Activated naive CD8-positive, alpha-beta T cell treated with anti-CD3 and anti-CD28 coated beads, Interleukin-2, amount 50 U/mL, for 24 hours (primary cell): Measurements from ENCODE around the gene ID1.
"Not testable (repeated sequence)": the region's sequence is repeated elsewhere in the genome, so short reads cannot be mapped to it uniquely, and the experiment has no call there.

ENCODE experiments used
- ATAC-seq: fragments of 150-1000 bp; cut with Tn5 transposase; one replicate; pipeline ENCODE4 v1.10.0; 2021
- DNase-seq: peaks from one replicate; pipeline ENCODE4 v3.0.0; 2021
- H3K27ac Mint-ChIP-seq: one replicate; pipeline ENCODE4 v1.8.0; 2021; ENCODE audit warnings: mild to moderate bottlenecking, mixed read lengths
- H3K27me3 Mint-ChIP-seq: one replicate; pipeline ENCODE4 v1.8.0; 2021; ENCODE audit warnings: mixed read lengths
- H3K36me3 Mint-ChIP-seq: one replicate; pipeline ENCODE4 v1.8.0; 2021; ENCODE audit warnings: low read depth, mixed read lengths
- H3K4me1 Mint-ChIP-seq: one replicate; pipeline ENCODE4 v1.8.0; 2021; ENCODE audit warnings: mixed read lengths
- H3K4me3 Mint-ChIP-seq: one replicate; pipeline ENCODE4 v1.8.0; 2021; ENCODE audit warnings: mild to moderate bottlenecking, moderate library complexity, mixed read lengths
- H3K9me3 Mint-ChIP-seq: one replicate; pipeline ENCODE4 v1.8.0; 2021; ENCODE audit warnings: mixed read lengths

Gene ID1

DNA sequence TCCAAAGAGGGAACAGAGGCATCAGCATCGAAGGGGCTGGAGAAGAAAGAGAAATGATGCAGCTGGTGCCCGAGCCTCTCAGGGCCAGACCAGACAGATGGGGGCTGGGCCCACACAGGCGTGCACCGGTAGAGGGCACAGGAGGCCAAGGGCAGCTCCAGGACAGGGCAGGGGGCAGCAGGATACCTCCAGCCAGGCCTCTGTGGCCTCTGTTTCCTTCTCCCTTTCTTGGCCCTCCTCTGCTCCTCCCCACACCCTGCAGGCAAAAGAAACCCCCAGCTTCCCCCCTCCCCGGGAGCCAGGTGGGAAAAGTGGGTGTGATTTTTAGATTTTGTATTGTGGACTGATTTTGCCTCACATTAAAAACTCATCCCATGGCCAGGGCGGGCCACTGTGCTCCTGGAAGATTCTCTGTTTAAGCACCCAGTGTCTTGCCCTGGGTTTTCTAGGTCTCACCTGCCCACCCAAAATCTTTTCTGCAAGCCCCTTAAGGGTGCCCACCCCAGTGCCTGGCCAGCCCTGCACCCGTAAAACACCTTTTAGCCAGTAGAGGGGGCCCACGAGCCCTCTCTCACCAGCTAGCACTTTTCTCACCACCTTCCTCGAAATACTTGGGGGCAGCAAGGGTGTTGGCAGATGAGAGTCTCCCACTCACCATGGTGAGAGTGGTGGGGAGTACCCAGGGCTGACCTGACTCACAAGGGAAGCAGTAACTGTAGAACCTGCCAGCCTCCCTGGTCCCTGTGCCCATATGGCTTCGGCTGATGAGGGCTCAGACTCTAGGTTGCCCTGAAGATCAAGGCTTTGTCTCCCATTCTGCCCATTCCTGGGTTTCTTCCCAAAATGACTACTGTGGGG, 35.7 kb upstream of the ID1 start:
- Mint-ChIP-seq H3K36me3 (peaks cover 16% of the 10 kb centered on the region), H3K4me3 (no peak overlapping the region), H3K9me3 (no peaks in the 10 kb centered on the region), H3K4me1 (peaks cover 43% of the 10 kb centered on the region), H3K27ac (peak overlapping the region; percentile 46), H3K27me3 (no peaks in the 10 kb centered on the region)
- ATAC-seq (peak; percentile 8), DNase-seq (peak; percentile 78)

DNA sequence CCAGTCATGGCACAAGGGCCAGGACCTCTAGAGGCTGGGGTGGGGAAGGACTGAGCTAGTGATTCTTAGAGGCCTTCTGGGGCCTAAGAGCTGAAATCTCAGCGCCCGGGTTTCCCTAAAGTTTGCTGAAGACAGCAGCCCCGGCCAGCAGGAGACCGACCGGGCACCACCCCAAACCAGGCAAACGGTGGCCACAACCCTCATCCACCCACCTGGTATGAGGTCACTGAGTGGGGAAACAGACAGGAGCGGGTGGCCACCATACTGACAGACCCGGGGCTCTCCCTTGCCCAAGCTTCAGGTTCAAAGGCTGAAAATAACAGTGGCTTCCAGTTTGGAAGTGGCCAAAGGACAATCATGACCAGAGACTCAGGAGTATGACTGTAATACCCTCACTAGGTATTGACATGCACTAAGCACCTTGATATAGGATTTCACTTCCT, 35.0 kb upstream of the ID1 start:
- Mint-ChIP-seq H3K27me3 (no peaks in the 10 kb centered on the region), H3K27ac (no peak overlapping the region), H3K4me1 (peaks cover 43% of the 10 kb centered on the region), H3K36me3 (peaks cover 13% of the 10 kb centered on the region), H3K4me3 (no peak overlapping the region), H3K9me3 (no peaks in the 10 kb centered on the region)
- ATAC-seq (no peak), DNase-seq (no peak)

DNA sequence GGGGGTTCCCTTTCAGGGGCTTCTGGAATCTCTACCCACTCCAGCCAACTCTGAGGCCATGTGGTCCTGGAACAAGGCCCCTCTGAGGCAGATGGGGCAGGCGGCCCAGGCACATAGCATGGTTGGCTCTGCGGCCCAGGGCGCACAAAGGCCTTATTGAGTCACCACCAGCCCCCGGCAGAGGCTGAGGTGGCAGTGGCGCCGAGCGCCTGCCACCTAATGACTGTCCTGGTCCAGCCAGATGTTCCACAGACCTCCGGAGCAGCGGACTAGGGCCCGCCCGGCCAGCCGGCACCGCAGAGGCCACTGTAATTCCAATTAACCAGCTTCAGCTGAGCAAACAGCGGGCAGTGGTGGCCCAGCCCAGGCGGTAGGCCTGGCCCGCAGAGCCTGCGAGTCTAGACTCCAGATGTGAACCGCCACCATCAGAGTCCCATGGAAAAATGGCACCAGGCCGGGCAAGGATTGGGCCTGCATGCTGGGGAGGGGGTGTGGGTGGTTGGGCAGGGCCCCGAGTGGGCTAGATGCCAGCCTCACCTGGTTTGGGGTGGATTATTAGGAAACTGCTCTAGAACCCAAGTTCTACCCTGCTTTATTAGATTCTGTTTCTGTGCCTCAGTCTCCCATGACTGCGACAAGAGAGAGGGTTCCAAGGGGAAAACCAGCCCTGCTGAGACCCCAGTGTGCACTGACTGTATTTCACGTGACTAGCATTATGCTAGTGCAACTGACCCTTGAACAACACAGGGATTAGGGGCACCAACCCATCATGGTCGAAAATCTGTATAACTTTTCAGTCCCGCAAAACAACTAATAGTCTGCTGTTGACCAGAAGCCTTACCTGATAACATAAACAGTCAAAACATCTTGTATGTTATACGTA, 34.1 kb upstream of the ID1 start:
- H3K4me1 Mint-ChIP-seq, result peaks cover 42% of the 10 kb centered on the region
- ATAC-seq (no peak), DNase-seq (no peak)
- H3K27me3 Mint-ChIP-seq, result no peaks in the 10 kb centered on the region
- peak overlapping the region; percentile 11 for H3K4me3 Mint-ChIP-seq
- H3K9me3 Mint-ChIP-seq, result no peaks in the 10 kb centered on the region
- peaks cover 11% of the 10 kb centered on the region for H3K36me3 Mint-ChIP-seq
- H3K27ac Mint-ChIP-seq, result no peak overlapping the region

DNA sequence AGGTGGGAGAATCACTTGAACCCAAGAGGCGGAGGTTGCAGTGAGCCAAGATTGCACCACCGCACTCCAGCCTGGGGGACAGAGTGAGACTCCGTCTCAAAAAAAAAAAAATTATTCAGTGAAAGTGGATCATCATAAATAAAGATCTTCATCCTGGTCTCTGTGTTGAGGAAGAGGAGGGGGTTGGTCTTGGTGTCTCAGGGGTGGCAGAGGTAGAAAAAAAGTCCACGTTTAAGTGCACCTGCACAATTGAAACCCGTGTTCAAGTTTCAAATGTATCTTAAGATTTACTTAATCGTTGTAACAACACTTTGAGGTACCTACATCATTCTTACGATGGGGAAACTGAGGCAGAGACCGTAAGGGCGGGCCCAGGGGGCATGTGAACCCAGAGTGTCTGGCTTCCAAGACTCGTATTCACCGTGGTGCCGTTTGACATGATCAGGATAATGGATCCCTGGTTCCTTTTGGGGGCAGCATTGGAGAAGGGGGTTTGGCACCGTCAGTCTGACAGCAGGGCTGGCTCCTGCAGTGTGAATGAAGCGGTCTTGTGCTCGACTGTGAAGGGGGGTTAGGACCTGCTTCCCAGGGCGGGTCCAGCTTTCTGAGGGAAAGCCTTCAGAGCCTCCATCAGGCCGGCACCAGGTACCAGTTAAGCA, 32.9 kb upstream of the ID1 start:
- H3K4me1 Mint-ChIP-seq, result peaks cover 32% of the 10 kb centered on the region
- H3K27ac Mint-ChIP-seq, result peak overlapping the region; percentile 69
- ATAC-seq, result no peak
- peak overlapping the region; percentile 75 for H3K4me3 Mint-ChIP-seq
- peak; percentile 30 for DNase-seq
- H3K9me3 Mint-ChIP-seq, result no peaks in the 10 kb centered on the region
- peaks cover 11% of the 10 kb centered on the region for H3K36me3 Mint-ChIP-seq
- H3K27me3 Mint-ChIP-seq, result no peaks in the 10 kb centered on the region

DNA sequence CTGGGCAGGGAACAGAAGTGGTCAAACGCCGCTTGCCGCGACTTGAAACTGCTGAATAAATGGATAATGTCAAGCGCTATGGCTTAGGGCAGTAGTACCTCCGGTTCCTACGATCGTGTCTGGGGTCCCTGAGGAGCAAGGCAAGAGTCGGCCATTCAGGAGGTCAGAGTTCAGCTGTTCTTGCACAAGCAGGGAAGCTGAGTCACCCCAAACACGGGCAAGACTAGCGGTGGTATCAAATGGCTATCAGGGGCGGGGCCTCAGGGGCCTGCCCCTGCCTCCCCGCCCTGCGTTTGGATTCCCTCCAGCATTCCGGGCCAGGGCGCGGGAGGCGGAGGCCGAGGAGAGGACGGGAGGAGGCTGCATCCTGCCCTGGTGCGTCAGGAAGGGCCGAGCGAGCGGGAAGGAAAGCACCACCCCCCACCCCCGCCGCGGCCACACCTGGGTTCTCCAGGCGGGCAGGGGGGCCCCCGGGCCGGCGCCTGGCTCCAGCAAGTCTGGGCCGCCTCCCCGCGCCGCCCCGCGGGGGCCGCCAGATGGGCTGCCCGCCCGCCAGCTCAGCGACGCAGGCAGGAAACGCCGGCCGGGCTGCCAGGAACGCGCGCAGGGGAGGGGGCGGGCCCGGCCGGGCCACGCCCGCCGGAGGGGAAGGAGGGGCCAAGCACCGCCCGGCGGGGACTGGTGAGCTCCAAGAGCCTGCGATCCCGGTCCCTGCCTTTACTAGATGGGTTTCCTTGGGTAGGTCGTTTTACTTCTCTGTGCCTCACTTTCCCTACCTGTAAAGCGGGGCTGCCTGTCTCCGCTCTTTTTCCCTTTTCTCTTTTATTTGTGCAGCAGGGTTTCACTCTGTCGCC, 32.2 kb upstream of the ID1 start:
- Mint-ChIP-seq H3K27me3 (no peaks in the 10 kb centered on the region), H3K4me3 (peak overlapping the region; percentile 85), H3K4me1 (peaks cover 33% of the 10 kb centered on the region), H3K36me3 (peaks cover 8% of the 10 kb centered on the region), H3K9me3 (no peaks in the 10 kb centered on the region), H3K27ac (peak overlapping the region; percentile 72)
- ATAC-seq (peak; percentile 86), DNase-seq (peak; percentile 87)

DNA sequence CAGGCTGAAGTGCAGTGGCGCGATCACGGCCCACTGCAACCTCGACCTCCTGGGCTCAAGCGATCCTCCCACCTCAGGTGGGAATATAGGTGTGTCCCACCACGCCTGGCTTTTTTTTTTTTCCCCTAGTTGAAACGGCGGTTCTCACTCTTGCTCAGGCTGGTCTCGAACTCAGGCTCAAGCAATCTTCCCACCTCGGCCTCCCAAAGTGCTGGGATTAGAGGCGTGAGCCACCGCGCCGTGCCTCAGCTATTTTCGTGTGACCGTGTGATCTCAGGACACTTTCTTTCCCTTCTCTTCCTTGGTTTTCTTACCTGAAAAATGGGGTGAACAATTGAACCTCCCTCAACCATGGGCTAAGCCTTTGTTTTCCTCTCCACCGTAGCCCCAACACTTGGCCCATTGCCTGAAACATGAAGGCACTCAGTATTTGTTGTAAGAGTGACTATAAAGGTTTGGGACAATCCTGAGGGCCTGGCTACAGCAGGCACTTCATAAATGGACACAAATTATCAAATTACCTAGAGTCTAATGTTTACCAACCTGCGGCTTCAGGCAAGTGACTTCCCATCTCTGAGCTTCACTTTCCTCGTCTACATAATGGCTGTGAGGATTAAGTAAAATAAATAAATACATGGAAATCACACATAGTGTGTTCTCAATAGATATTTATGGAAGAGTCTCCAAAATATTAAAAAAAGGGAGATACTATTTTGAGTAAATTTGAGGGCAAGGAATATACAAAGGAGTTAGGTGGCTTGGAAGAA, 31.4 kb upstream of the ID1 start:
- no peak for ATAC-seq

DNA sequence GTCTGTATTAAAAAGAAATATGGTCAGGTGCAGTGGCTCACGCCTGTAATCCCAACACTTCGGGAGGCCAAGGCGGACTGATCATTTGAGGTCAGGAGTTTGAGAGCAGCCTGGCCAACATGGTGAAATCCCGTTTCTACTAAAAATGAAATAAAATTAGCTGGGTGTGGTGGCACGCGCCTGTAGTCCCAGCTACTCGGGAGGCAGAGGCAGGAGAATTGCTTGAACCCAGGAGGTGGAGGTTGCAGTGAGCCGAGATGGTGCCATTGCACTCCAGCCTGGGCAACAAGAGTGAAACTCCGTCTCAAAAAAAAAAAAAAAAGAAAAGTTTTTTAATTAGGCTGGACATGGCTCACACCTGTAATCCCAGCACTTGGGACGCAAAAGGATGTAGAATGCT, 30.1 kb upstream of the ID1 start:
- not testable (repeated sequence) for ATAC-seq, H3K27me3 Mint-ChIP-seq, H3K36me3 Mint-ChIP-seq, H3K4me3 Mint-ChIP-seq, DNase-seq, H3K9me3 Mint-ChIP-seq, H3K27ac Mint-ChIP-seq
- peaks cover 28% of the 10 kb centered on the region for H3K4me1 Mint-ChIP-seq

More for the DNA sequence above, 31.4 kb upstream of the ID1 start:
- H3K27me3 Mint-ChIP-seq, result no peaks in the 10 kb centered on the region
- no peaks in the 10 kb centered on the region for H3K9me3 Mint-ChIP-seq
- DNase-seq, result no peak
- H3K36me3 Mint-ChIP-seq, result peaks cover 5% of the 10 kb centered on the region
- H3K4me1 Mint-ChIP-seq, result peaks cover 34% of the 10 kb centered on the region
- H3K27ac Mint-ChIP-seq, result peak overlapping the region; percentile 72
- peak overlapping the region; percentile 85 for H3K4me3 Mint-ChIP-seq

DNA sequence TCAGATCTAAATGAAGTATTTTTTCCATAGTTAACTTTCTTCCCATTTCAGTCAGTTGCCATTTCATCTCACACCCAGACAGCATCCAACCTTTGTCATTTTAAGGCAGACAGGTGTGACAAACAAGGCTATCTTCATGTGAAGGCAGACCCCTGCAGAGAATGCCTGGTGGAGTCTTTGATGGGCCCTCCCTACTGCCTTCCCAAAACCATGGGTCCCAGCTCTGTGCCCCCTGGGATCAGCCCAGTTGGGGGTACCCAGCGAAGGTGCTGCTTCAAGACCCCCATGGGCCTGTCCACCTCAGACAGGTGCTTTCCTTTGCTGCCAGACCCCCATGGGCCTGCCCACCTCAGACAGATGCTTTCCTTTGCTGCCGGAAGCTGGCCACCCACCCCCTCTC, 28.3 kb upstream of the ID1 start:
- H3K4me1 Mint-ChIP-seq, result peaks cover 28% of the 10 kb centered on the region
- H3K27ac Mint-ChIP-seq, result no peak overlapping the region
- no peaks in the 10 kb centered on the region for H3K27me3 Mint-ChIP-seq
- DNase-seq (no peak), ATAC-seq (no peak)
- no peaks in the 10 kb centered on the region for H3K9me3 Mint-ChIP-seq
- H3K36me3 Mint-ChIP-seq, result no peaks in the 10 kb centered on the region
- no peak overlapping the region for H3K4me3 Mint-ChIP-seq

DNA sequence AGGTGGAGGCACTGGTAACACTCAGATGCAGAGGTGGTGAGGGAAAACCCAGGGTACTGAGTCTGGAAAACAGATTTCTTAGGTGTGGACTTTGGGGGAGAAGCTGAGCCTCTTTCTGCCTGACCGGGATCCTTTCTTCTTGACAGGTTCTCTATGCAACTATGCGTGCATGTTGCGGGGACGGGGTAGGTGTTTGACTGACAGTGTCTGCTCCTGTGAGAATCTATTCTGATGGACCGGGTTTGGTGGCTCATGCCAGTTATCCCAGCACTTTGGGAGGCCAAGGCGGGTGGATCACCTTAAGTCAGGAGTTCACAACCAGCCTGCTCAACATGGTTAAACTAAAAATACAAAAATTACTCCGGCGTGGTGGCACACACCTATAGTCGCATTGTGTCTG, 27.9 kb upstream of the ID1 start:
- peaks cover 25% of the 10 kb centered on the region for H3K4me1 Mint-ChIP-seq

DNA sequence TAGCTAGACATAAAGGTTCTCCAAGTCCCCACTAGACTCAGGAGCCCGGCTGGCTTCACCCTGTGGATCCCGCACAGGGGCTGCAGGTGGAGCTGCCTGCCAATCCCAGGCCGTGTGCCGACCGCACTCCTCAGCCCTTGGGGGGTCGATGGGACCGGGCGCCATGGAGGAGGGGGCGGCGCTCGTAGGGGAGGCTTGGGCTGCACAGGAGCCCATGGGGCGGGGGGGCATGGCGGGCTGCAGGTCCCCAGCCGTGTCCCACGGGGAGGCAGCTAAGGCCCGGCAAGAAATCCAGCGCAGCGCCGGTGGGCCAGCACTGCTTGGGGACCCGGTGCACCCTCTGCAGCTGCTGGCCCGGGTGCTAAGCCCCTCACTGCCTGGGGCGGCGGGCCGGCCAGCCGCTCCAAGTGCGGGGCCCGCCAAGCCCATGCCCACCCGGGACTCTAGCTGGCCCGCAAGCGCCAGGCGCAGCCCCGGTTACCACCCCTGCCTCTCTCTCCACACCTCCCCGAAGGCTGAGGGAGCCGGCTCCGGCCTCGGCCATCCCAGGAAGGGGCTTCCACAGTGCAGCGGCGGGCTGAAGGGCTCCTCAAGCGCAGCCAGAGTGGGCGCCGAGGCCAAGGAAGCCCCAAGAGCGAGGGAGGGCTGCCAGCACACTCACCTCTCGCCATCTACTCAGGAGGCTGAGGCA, 26.5 kb upstream of the ID1 start:
- no peak overlapping the region for H3K4me3 Mint-ChIP-seq
- DNase-seq, result no peak

More for the DNA sequence above, 27.9 kb upstream of the ID1 start:
- DNase-seq (no peak), ATAC-seq (no peak)
- Mint-ChIP-seq H3K27ac (no peak overlapping the region), H3K36me3 (no peaks in the 10 kb centered on the region), H3K27me3 (no peaks in the 10 kb centered on the region), H3K4me3 (peak overlapping the region; percentile 36), H3K9me3 (no peaks in the 10 kb centered on the region)

DNA sequence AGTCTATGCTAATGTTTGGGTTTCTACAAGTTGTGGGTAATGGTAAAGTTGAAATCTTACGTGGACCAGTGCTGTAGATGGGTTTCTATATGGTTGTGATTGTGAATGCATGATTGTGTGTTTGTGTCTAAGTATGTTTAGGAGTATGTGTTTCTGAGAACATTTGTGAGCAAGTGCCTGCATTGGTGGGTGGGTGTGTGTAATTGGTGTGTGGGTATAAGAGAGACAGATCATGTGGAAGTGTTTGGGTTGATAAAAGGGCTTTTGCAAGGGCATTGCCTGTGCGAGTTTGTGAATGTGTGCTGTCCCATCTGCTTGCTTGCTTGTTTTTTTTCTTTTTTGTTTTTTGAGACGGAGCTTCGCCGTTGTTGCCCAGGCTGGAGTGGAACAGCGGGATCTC, 25.8 kb upstream of the ID1 start:
- Mint-ChIP-seq H3K27ac (no peak overlapping the region), H3K27me3 (no peaks in the 10 kb centered on the region)

More for the DNA sequence above, 26.5 kb upstream of the ID1 start:
- Mint-ChIP-seq H3K4me1 (peaks cover 15% of the 10 kb centered on the region), H3K27ac (no peak overlapping the region), H3K27me3 (no peaks in the 10 kb centered on the region), H3K36me3 (no peaks in the 10 kb centered on the region), H3K9me3 (no peaks in the 10 kb centered on the region)
- no peak for ATAC-seq

DNA sequence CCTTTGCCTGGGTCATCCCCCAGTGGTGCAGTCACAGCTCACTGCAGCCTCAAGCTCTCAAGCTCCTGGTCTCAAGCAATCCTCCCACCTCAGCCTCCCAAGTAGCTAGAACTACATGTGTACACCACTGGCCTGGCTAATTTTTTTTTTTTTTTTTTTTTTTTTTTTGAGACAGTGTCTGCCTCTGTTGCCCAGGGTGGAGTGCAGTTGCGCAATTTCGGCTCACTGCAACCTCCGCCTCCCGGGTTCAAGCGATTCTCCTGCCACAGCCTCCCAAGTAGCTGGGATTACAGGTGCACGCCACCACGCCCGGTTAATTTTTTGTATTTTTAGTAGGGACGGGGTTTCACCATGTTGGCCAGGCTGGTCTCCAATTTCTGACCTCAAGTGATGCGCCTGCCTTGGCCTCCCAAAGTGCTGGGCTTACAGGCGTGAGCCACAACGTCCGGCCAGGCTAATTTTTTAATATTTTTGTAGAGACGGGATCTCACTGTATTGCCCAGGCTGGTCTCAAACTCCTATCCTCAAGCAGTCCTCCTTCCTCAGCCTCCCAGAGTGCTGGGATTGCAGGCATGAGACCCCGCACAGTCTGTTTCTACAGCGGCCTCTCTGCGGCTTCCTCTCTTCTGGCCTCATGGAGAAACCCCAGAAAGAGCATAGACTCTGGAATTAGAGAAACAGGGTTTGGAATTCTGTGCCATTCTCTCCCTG, 25.0 kb upstream of the ID1 start:
- not testable (repeated sequence) for ATAC-seq, H3K4me3 Mint-ChIP-seq, H3K36me3 Mint-ChIP-seq

More for the DNA sequence above, 25.8 kb upstream of the ID1 start:
- Mint-ChIP-seq H3K4me1 (peaks cover 8% of the 10 kb centered on the region), H3K4me3 (no peak overlapping the region), H3K36me3 (no peaks in the 10 kb centered on the region), H3K9me3 (no peaks in the 10 kb centered on the region)
- DNase-seq (no peak), ATAC-seq (no peak)

More for the DNA sequence above, 25.0 kb upstream of the ID1 start:
- not testable (repeated sequence) for H3K27ac Mint-ChIP-seq, H3K4me1 Mint-ChIP-seq, H3K9me3 Mint-ChIP-seq, H3K27me3 Mint-ChIP-seq, DNase-seq
